SK-N-SH (cell line): ENCODE data around the gene RAB3D.

ENCODE experiments used
- EZH2phosphoT487 ChIP-seq: fragments of 200-600 bp; sonication (generic); IDR thresholded peaks from 2 replicates; pipeline ENCODE4 v1.6.1; 2017; ENCODE audit warnings: low read depth, mixed run types, mild to moderate bottlenecking, antibody characterized with exemption, moderate library complexity, borderline replicate concordance
- GATA2 ChIP-seq: sonication (generic); formaldehyde crosslinking; IDR thresholded peaks from 2 replicates; pipeline ENCODE4 v1.5.0; 2020; ENCODE audit warnings: mild to moderate bottlenecking, missing genetic modification reagents
- NRF1 ChIP-seq: IDR thresholded peaks from 2 replicates; pipeline ENCODE4 v1.6.1; 2012; ENCODE audit warnings: low read depth, mild to moderate bottlenecking, low read length
- RAD21 ChIP-seq: IDR thresholded peaks from 2 replicates; pipeline ENCODE4 v1.6.1; 2012; ENCODE audit warnings: mild to moderate bottlenecking, low read length
- RCOR1 ChIP-seq: fragments of 150-350 bp; IDR thresholded peaks from 2 replicates; pipeline ENCODE4 v1.6.1; 2017; ENCODE audit warnings: antibody characterized with exemption, low read length
- RFX5 ChIP-seq: IDR thresholded peaks from 2 replicates; pipeline ENCODE4 v1.6.1; 2012; ENCODE audit warnings: mild to moderate bottlenecking, improper control_type of control experiment, low read length
- TF ChIP-seq, protein P1 (sequence below): fragments of 200-600 bp; sonication (generic); IDR thresholded peaks from 2 replicates; pipeline ENCODE4 v1.6.1; 2017; ENCODE audit warnings: antibody characterized with exemption, mild to moderate bottlenecking, moderate library complexity
- TF ChIP-seq, protein P2 (sequence below): IDR thresholded peaks from 2 replicates; pipeline ENCODE4; 2012
- TF ChIP-seq, protein P3 (sequence below): IDR thresholded peaks from 2 replicates; pipeline ENCODE4 v1.4.0; 2012; ENCODE audit warnings: low read depth

DNA sequence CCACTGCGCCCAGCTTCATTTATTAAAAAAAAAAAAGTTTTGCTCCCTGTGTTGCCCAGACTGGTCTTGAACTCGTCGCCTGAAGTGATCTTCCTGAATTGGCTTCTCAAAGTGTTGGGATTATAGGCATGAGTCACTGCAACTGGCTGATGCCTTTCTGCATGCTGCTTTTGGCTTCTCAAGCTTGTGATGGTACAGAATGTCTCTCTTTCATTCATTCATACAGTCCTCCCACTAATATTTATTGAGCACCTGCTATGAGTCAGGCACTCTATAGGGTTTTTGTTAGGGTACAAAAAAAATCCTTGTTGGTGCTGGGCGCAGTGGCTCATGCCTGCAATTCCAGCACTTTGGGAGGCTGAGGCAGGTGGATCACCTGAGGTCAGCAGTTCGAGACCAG, 34.5 kb downstream of the RAB3D start:
- TF ChIP-seq, protein P1, sequence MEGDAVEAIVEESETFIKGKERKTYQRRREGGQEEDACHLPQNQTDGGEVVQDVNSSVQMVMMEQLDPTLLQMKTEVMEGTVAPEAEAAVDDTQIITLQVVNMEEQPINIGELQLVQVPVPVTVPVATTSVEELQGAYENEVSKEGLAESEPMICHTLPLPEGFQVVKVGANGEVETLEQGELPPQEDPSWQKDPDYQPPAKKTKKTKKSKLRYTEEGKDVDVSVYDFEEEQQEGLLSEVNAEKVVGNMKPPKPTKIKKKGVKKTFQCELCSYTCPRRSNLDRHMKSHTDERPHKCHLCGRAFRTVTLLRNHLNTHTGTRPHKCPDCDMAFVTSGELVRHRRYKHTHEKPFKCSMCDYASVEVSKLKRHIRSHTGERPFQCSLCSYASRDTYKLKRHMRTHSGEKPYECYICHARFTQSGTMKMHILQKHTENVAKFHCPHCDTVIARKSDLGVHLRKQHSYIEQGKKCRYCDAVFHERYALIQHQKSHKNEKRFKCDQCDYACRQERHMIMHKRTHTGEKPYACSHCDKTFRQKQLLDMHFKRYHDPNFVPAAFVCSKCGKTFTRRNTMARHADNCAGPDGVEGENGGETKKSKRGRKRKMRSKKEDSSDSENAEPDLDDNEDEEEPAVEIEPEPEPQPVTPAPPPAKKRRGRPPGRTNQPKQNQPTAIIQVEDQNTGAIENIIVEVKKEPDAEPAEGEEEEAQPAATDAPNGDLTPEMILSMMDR: no peak
- TF ChIP-seq EZH2phosphoT487 (no peak), RFX5 (no peak), GATA2 (CRISPR knock-in tag) (no peak), RCOR1 (no peak), NRF1 (no peak), RAD21 (no peak)
- TF ChIP-seq, protein P2, sequence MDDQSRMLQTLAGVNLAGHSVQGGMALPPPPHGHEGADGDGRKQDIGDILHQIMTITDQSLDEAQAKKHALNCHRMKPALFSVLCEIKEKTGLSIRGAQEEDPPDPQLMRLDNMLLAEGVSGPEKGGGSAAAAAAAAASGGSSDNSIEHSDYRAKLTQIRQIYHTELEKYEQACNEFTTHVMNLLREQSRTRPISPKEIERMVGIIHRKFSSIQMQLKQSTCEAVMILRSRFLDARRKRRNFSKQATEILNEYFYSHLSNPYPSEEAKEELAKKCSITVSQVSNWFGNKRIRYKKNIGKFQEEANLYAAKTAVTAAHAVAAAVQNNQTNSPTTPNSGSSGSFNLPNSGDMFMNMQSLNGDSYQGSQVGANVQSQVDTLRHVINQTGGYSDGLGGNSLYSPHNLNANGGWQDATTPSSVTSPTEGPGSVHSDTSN: no peak
- TF ChIP-seq, protein P3, sequence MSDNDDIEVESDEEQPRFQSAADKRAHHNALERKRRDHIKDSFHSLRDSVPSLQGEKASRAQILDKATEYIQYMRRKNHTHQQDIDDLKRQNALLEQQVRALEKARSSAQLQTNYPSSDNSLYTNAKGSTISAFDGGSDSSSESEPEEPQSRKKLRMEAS: no peak
